ENCODE measurements around the gene GPC6. TPM values are rescaled to one million over a fixed set of nuclear protein-coding genes. Genes with fewer than 3 reads are reported as not detected.
A peak's percentile ranks its signal among the peaks of the same experiment; 100 is the strongest.

Gene GPC6
- total RNA-seq, 4 donors from 2014 or later: 2.7 to 5.7 (median 4.4) TPM

GRCh38 chr13:94431987-94432386 lies 1205.4 kb downstream of the GPC6 start:
- no peak for DNase-seq (ENCODE audit: low spot score in 2 of 2)
- Histone ChIP-seq H3K36me3 (no peaks in the 10 kb centered on the region), H3K9me3 (no peaks in the 10 kb centered on the region), H3K27me3 (no peaks in the 10 kb centered on the region), H3K27ac (no peak overlapping the region), H3K4me1 (no peaks in the 10 kb centered on the region), H3K4me3 (no peak overlapping the region)
- TF ChIP-seq POLR2AphosphoS5 (IDR thresholded peaks at IDR 0.05) (no peak), POLR2A (IDR thresholded peaks at IDR 0.05) (no peak), EP300 (IDR thresholded peaks at IDR 0.05) (no peak)
- TF ChIP-seq, protein P1, sequence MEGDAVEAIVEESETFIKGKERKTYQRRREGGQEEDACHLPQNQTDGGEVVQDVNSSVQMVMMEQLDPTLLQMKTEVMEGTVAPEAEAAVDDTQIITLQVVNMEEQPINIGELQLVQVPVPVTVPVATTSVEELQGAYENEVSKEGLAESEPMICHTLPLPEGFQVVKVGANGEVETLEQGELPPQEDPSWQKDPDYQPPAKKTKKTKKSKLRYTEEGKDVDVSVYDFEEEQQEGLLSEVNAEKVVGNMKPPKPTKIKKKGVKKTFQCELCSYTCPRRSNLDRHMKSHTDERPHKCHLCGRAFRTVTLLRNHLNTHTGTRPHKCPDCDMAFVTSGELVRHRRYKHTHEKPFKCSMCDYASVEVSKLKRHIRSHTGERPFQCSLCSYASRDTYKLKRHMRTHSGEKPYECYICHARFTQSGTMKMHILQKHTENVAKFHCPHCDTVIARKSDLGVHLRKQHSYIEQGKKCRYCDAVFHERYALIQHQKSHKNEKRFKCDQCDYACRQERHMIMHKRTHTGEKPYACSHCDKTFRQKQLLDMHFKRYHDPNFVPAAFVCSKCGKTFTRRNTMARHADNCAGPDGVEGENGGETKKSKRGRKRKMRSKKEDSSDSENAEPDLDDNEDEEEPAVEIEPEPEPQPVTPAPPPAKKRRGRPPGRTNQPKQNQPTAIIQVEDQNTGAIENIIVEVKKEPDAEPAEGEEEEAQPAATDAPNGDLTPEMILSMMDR (IDR thresholded peaks at IDR 0.05): no peak

DNA sequence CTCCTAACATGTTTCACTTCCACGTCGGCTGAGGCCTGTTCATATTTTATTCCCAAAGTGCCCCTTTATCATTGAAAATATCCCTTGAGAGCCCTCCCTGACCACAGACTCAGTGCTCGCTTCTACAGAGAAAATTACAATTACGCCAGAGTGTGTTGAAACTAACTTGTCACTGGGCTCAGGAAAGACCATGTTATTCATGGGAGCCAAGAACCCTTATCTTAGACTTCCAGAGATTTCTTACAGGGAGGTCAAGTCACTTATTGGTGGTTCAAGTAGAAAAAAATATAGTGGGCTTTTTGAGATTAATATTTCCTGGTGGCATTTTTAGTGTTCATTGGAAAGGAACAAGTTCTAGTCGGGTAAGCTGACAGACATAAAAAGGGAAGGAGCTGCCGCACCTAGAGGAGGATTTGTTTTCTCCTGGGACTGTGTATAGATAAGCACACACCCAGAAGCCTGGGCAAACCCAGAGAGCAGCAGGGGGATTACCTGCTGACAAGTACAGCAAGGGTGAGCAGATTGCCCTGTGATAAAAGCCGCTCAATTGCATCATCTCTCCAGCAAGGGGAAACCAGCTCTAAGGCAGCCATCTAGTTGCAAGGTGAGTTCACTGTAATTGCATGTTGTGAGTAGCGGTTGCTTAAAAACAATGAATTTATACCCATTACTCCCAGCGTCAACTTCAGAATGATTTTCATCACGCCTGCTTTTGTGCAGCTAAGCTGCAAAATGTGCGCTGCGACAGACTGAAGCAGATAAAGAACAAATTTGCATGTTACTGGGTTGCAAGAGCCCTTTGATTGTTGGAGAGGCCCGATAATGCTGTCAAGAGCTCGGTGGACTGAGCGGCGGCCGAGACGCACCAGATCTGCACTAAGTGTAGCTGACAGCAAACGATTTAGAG lies 1206.7 kb downstream of the GPC6 start:
- DNase-seq (ENCODE audit: low spot score in 2 of 2): no peak
- Histone ChIP-seq H3K4me1 (no peaks in the 10 kb centered on the region), H3K36me3 (no peaks in the 10 kb centered on the region), H3K27me3 (no peaks in the 10 kb centered on the region), H3K4me3 (no peak overlapping the region), H3K9me3 (no peaks in the 10 kb centered on the region), H3K27ac (no peak overlapping the region)
- TF ChIP-seq POLR2A (IDR thresholded peaks at IDR 0.05) (no peak), POLR2AphosphoS5 (IDR thresholded peaks at IDR 0.05) (no peak), EP300 (IDR thresholded peaks at IDR 0.05) (no peak)
- TF ChIP-seq, protein P1 (IDR thresholded peaks at IDR 0.05): no peak
- 70% methylated on average over 19 of the region's 19 CpGs for WGBS

DNA sequence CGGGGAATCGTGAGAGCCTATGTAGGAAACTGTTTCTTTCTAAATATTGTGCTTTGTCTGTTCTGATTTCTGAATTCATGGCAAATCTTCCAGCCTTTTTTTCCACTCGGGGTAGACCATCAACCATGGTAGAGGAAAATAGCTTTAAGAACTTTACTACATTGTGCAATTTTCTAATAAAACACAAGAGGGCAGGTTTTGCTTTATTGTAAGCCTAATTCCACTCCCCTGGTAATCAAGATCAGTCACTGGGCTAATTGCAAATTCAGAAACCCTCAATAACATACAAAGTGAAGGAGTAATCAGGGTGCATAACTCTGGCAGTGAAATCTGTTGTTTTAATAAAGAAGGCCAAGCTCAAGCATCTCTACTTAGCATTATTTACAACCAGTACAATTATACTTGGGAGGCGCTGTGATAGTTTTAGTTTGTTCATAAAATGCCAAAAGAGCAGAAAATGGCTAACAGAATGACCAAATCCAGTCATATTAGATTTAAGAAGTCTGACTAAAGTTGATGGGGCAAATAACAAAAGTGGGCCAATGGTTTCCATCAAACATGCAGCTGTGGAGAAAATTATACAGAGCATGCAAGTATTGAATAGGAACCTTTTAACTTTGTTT lies 1209.1 kb downstream of the GPC6 start:
- no peak for DNase-seq (ENCODE audit: low spot score in 2 of 2)
- WGBS: 43% methylated on average over 4 of the region's 4 CpGs
- TF ChIP-seq POLR2A (IDR thresholded peaks at IDR 0.05) (no peak), EP300 (IDR thresholded peaks at IDR 0.05) (no peak), POLR2AphosphoS5 (IDR thresholded peaks at IDR 0.05) (no peak)
- TF ChIP-seq, protein P1 (IDR thresholded peaks at IDR 0.05): peak; percentile 20 to 43

DNA sequence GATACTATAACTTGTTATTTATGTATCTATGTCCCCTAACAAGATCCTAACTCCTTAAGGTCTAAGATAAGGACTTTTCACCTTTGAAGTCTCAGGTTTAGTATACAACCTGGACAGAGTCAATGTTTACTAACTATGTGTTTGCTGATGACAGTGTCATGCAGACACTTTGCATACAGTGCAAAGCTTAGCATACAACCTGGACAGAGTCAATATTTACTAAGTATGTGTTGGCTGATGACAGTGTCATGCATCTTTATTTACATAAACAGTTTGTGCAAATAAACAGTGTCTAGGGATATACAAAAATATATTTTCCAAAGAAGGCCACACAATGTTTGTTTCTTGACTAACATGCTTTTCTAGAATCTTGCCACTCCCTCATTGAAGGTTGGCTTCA lies 1218.2 kb downstream of the GPC6 start:
- H3K27me3 ChIP-seq: no peaks in the 10 kb centered on the region
- no peaks in the 10 kb centered on the region for H3K4me1 ChIP-seq
- no peaks in the 10 kb centered on the region for H3K36me3 ChIP-seq
- no peak overlapping the region for H3K4me3 ChIP-seq
- no peak overlapping the region for H3K27ac ChIP-seq
- H3K9me3 ChIP-seq: no peaks in the 10 kb centered on the region
- no peak for DNase-seq (ENCODE audit: low spot score in 2 of 2)
- no peak for TF ChIP-seq POLR2A (IDR thresholded peaks at IDR 0.05)
- TF ChIP-seq, protein P1 (IDR thresholded peaks at IDR 0.05): no peak
- TF ChIP-seq EP300 (IDR thresholded peaks at IDR 0.05): no peak
- TF ChIP-seq POLR2AphosphoS5 (IDR thresholded peaks at IDR 0.05): no peak

More for the DNA sequence above, 1209.1 kb downstream of the GPC6 start:
- H3K27ac ChIP-seq: no peak overlapping the region
- no peaks in the 10 kb centered on the region for H3K36me3 ChIP-seq
- no peaks in the 10 kb centered on the region for H3K9me3 ChIP-seq
- H3K4me1 ChIP-seq: no peaks in the 10 kb centered on the region
- H3K27me3 ChIP-seq: no peaks in the 10 kb centered on the region
- no peak overlapping the region for H3K4me3 ChIP-seq

GRCh38 chr13:94454334-94454733 lies 1227.7 kb downstream of the GPC6 start:
- no peaks in the 10 kb centered on the region for H3K36me3 ChIP-seq
- no peak overlapping the region for H3K27ac ChIP-seq
- H3K4me3 ChIP-seq: no peak overlapping the region
- no peaks in the 10 kb centered on the region for H3K9me3 ChIP-seq
- no peaks in the 10 kb centered on the region for H3K27me3 ChIP-seq
- TF ChIP-seq, protein P1 (IDR thresholded peaks at IDR 0.05): no peak
- no peak for TF ChIP-seq POLR2A (IDR thresholded peaks at IDR 0.05)
- TF ChIP-seq POLR2AphosphoS5 (IDR thresholded peaks at IDR 0.05): no peak
- no peak for TF ChIP-seq EP300 (IDR thresholded peaks at IDR 0.05)
- no peak for DNase-seq (ENCODE audit: low spot score in 2 of 2)
- no peaks in the 10 kb centered on the region for H3K4me1 ChIP-seq

All from suprapubic skin (tissue), 4 donors.